K562 (cell line): ENCODE results near the gene CARD11. TPM values are rescaled to one million over a fixed set of nuclear protein-coding genes. Genes with fewer than 3 reads are reported as not detected.

Experiments
- ARID1B ChIP-seq: fragments of 450-650 bp; IDR thresholded peaks from 2 replicates; pipeline ENCODE4 v1.6.1; 2016; ENCODE audit warnings: antibody characterized with exemption, mild to moderate bottlenecking, inconsistent platforms
- BHLHE40 ChIP-seq: IDR thresholded peaks from 2 replicates; pipeline ENCODE4 v1.6.1; 2011; ENCODE audit warnings: low read length, improper control_type of control experiment
- CEBPZ ChIP-seq: fragments of 150-350 bp; IDR thresholded peaks from 2 replicates; pipeline ENCODE4 v1.6.1; 2014; ENCODE audit warnings: low read depth, mild to moderate bottlenecking, low read length, borderline replicate concordance
- E4F1 ChIP-seq: fragments of 250-450 bp; sonication (Bioruptor Pico); IDR thresholded peaks from 2 replicates; pipeline ENCODE4 v1.5.0; 2021; ENCODE audit warnings: mild to moderate bottlenecking, borderline replicate concordance
- EGR1 ChIP-seq: fragments of 450-650 bp; conservative IDR thresholded peaks from 2 replicates; pipeline ENCODE4 v1.6.1; 2017; ENCODE audit warnings: mild to moderate bottlenecking
- FOXJ3 ChIP-seq: sonication (generic); formaldehyde crosslinking; IDR thresholded peaks from 2 replicates; pipeline ENCODE4 v1.4.0; 2020; ENCODE audit warnings: mild to moderate bottlenecking, missing genetic modification reagents
- HNRNPH1 ChIP-seq: fragments of 200-400 bp; formaldehyde crosslinking; optimal IDR thresholded peaks from 2 replicates; pipeline ENCODE3; 2017; ENCODE audit warnings: low read depth, mild to moderate bottlenecking, low read length, moderate library complexity
- HNRNPK ChIP-seq: fragments of 200-400 bp; formaldehyde crosslinking; IDR thresholded peaks from one replicate; pipeline ENCODE4 v1.6.1; 2018; ENCODE audit warnings: mild to moderate bottlenecking, low read depth, low read length; ENCODE audit not compliant: poor library complexity, severe bottlenecking
- NCOR1 ChIP-seq: fragments of 450-650 bp; IDR thresholded peaks from 2 replicates; pipeline ENCODE4 v1.6.1; 2016; ENCODE audit warnings: mild to moderate bottlenecking, moderate library complexity
- SNAPC5 ChIP-seq: fragments of 250-450 bp; sonication (Bioruptor Pico); IDR thresholded peaks from 2 replicates; pipeline ENCODE4 v1.8.0; 2021; ENCODE audit warnings: moderate library complexity, mild to moderate bottlenecking, inconsistent platforms
- SOX6 ChIP-seq: fragments of 450-650 bp; IDR thresholded peaks from 2 replicates; pipeline ENCODE4 v1.6.1; 2014; ENCODE audit warnings: mild to moderate bottlenecking
- SPI1 ChIP-seq: IDR thresholded peaks from 2 replicates; pipeline ENCODE4 v1.6.1; 2011; ENCODE audit warnings: low read depth, low read length, control low read depth, borderline replicate concordance
- SREBF1 ChIP-seq: fragments of 150-350 bp; IDR thresholded peaks from 2 replicates; pipeline ENCODE4 v1.6.1; 2014; ENCODE audit warnings: antibody characterized with exemption, low read depth, low read length, borderline replicate concordance
- STAT5B ChIP-seq: fragments of 250-450 bp; sonication (Bioruptor Pico); IDR thresholded peaks from 2 replicates; pipeline ENCODE4 v1.8.0; 2021; ENCODE audit warnings: mild to moderate bottlenecking, inconsistent platforms
- ZNF280A ChIP-seq: fragments of 450-650 bp; IDR thresholded peaks from 2 replicates; pipeline ENCODE4 v1.6.1; 2018; ENCODE audit warnings: mild to moderate bottlenecking, low read depth; ENCODE audit not compliant: partially characterized antibody
- ZNF384 ChIP-seq: IDR thresholded peaks from 2 replicates; pipeline ENCODE4 v1.6.1; 2012; ENCODE audit warnings: low read depth, low read length, improper control_type of control experiment
- ZNF445 ChIP-seq: fragments of 250-450 bp; sonication (Bioruptor Pico); IDR thresholded peaks from 2 replicates; pipeline ENCODE4 v1.4.0; 2020; ENCODE audit warnings: low read depth, mild to moderate bottlenecking, moderate library complexity
- polyA plus RNA-seq, 8 experiments: library from polyadenylated mRNA; depleted of rRNA in 4 of 8; stranded (reverse) in 5 of 8; unstranded in 3 of 8; fragments of >200 nt; fragmentation: Nextera tagmentation in 2 of 8; fragmentation: Illumina TruSeq in 1 of 8; extraction: Ambion mirVana in 2 of 8; extraction: Trizol in 1 of 8; gene quantifications; 2 replicates each; pipeline versions ENCODE4 v1.2.1 to v1.2.3, GENCODE V29; 2011 to 2014; ENCODE audit warnings: inconsistent platforms in 1 of 8, missing spikeins in 1 of 8
- total RNA-seq, 7 experiments: library from RNA; depleted of rRNA in 6 of 7; stranded (reverse); fragments of >200 nt in 6 of 7; fragmentation: Illumina TruSeq in 2 of 7; extraction: Trizol in 2 of 7; gene quantifications; 2 replicates each; pipeline versions ENCODE4 v1.2.1 to v1.2.3, GENCODE V29; 2011 to 2021; ENCODE audit warnings: low replicate concordance in 1 of 7
- TF ChIP-seq, protein P1 (sequence below), 2 experiments: IDR thresholded peaks; 2 replicates each; pipeline ENCODE4 v1.6.1; 2011; ENCODE audit warnings: borderline replicate concordance in 1 of 2, control low read depth in 1 of 2, low read depth in 1 of 2, low read length in 1 of 2, mild to moderate bottlenecking in 1 of 2, mixed read lengths in 1 of 2, moderate library complexity in 1 of 2; ENCODE audit not compliant: insufficient read depth in 1 of 2, insufficient read length in 1 of 2, poor library complexity in 1 of 2, severe bottlenecking in 1 of 2; ENCODE audit errors: extremely low read depth in 1 of 2

CARD11 gene
- total and polyA plus RNA-seq, 9 of the 15 experiments (the other 6 are each of a cell fraction or from before 2014, with no cell fraction given) = 0.07 to 12.8 (median 5.7) TPM

GRCh38 chr7:2959828-2960599 lies 83.7 kb downstream of the CARD11 start (continued):
- TF ChIP-seq E4F1 (CRISPR knock-in tag) (no peak), ZNF384 (peak; percentile 49), CEBPZ (no peak), ARID1B (peak; percentile 75), ZNF445 (CRISPR knock-in tag) (no peak), STAT5B (CRISPR knock-in tag) (no peak), ZNF280A (no peak), SREBF1 (no peak), NCOR1 (peak; percentile 54), HNRNPH1 (no peak), SOX6 (no peak), EGR1 (no peak), FOXJ3 (CRISPR knock-in tag) (no peak), SPI1 (no peak), BHLHE40 (no peak), SNAPC5 (no peak), HNRNPK (no peak)
- TF ChIP-seq, protein P1, sequence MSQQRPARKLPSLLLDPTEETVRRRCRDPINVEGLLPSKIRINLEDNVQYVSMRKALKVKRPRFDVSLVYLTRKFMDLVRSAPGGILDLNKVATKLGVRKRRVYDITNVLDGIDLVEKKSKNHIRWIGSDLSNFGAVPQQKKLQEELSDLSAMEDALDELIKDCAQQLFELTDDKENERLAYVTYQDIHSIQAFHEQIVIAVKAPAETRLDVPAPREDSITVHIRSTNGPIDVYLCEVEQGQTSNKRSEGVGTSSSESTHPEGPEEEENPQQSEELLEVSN (IDR thresholded peaks at IDR 0.05; ENCODE audit: borderline replicate concordance in 1 of 2, extremely low read depth in 1 of 2, insufficient read depth in 1 of 2, insufficient read length in 1 of 2, low read depth in 1 of 2, low read length in 1 of 2, poor library complexity in 1 of 2, severe bottlenecking in 1 of 2) = no peak
